Fibroblast of the aortic adventitia (primary cell): ENCODE measurements around the gene NBEAL2. TPM values are rescaled to one million over a fixed set of nuclear protein-coding genes. Genes with fewer than 3 reads are reported as not detected.

Source experiments
- DNase-seq: peaks from one replicate; pipeline ENCODE4 v3.0.0-alpha.2; 2010; ENCODE audit warnings: low read depth
- H3K4me3 ChIP-seq: 2 replicates; pipeline ENCODE4 v1.5.1; 2011; ENCODE audit warnings: low read depth, mild to moderate bottlenecking, control low read depth, low read length, moderate library complexity
- CTCF ChIP-seq: IDR thresholded peaks from 2 replicates; pipeline ENCODE4 v1.5.1; 2011; ENCODE audit warnings: mild to moderate bottlenecking, low read length, control low read depth, inconsistent platforms; ENCODE audit not compliant: insufficient read depth
- total RNA-seq: library from RNA; depleted of rRNA; stranded (reverse); fragments of >200 nt; gene quantifications from 2 replicates; pipeline ENCODE4 v1.2.3, GENCODE V29; 2012; ENCODE audit warnings: low replicate concordance

NBEAL2 gene
- total RNA-seq, 1 donor = 4.4 TPM

GRCh38 chr3:46957092-46957820 lies 22.2 kb upstream of the NBEAL2 start:
- TF ChIP-seq CTCF = no peak
- DNase-seq = no peak
- H3K4me3 ChIP-seq = no peak overlapping the region

DNA sequence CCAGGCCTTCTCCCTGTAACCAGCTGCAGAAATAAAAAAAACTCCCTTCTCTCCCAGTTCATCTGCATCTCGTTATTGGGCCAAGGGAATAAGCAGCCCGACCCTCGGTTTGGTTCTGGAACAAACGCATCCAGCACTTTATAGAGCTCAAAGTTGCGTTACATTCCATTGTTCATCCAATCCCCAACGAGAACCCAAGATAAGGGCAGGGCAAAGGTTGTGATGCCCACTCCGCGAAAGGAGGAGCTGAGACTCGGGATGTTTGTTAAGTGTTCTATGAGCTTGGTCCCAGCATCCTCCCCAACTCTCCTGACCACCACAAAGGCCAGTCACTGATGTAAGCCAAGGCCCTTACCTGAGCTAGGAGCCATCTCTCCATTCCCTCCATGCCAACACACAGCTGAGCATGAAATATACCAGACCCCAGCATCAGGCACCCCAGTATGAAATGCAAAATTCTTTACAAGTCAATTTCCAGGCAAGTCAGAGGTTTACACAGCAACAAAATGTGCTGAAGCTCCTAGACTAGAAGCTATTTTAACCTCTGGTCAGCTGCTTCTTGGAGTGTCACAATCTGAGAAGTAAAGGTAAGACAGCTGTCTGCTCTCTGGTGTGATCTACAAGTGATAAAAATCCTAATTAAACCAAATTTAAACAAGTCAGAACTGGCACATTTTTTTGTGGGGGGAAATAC lies 20.9 kb upstream of the NBEAL2 start:
- TF ChIP-seq CTCF = no peak
- no peak for DNase-seq
- no peak overlapping the region for H3K4me3 ChIP-seq

DNA sequence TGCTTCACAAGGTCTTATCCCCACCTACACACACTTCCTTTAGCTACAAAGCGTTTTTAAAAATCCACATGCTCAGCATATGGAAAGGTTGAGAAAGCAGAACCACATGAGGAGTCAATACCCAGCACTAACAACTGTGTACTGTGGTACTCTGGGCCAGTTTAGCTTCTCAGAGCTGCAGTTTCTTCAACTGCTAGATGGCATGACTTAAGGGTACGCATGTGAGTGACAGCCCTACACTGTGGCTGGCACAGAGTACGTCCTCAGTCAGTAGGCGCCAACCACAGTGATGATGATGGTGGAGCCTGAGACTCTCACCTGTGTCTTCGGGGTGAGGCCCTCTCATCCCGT lies 20.3 kb upstream of the NBEAL2 start:
- no peak for DNase-seq
- TF ChIP-seq CTCF = no peak
- no peak overlapping the region for H3K4me3 ChIP-seq

- no peak overlapping the region for H3K4me3 ChIP-seq
- TF ChIP-seq CTCF = no peak
- DNase-seq = peak; percentile 53
Observed at GRCh38 chr3:46960081-46960701, 19.3 kb upstream of the NBEAL2 start.

GRCh38 chr3:46960835-46961234 lies 18.6 kb upstream of the NBEAL2 start:
- no peak overlapping the region for H3K4me3 ChIP-seq
- no peak for DNase-seq
- no peak for TF ChIP-seq CTCF

GRCh38 chr3:46962427-46962826 lies 17.0 kb upstream of the NBEAL2 start:
- TF ChIP-seq CTCF = no peak
- DNase-seq = no peak
- H3K4me3 ChIP-seq = no peak overlapping the region
